ENCODE measurements around the gene FKBP15. TPM values are rescaled to one million over a fixed set of nuclear protein-coding genes. Genes with fewer than 3 reads are reported as not detected.

The FKBP15 gene
- total and polyA plus RNA-seq, 12 donors, result 14.1 to 38.1 (median 28.3) TPM

- DNase-seq, result no peak
- 79 to 92% (median 91%) methylated on average over 3 of the region's 3 CpGs for WGBS, 4 donors
- intact Hi-C loops (cut with DNase I), result no loop called here
- no peak overlapping the region for H3K27ac ChIP-seq
- TF ChIP-seq POLR2A (IDR thresholded peaks at IDR 0.05) (no peak), CTCF (IDR thresholded peaks at IDR 0.05) (no peak)
- peaks cover 0 to 91% of the 10 kb centered on the region in 2 donors for H3K36me3 ChIP-seq (replicated peaks in 1 of 2)
- no peak overlapping the region for H3K4me3 ChIP-seq
- H3K9me3 ChIP-seq (replicated peaks in 1 of 3), result no peaks in the 10 kb centered on the region
- H3K27me3 ChIP-seq, result no peaks in the 10 kb centered on the region
- no peaks in the 10 kb centered on the region for H3K4me1 ChIP-seq (replicated peaks in 1 of 2)
Observed at GRCh38 chr9:113173341-113173740, 47.7 kb downstream of the FKBP15 start.

- TF ChIP-seq POLR2A (IDR thresholded peaks at IDR 0.05) (no peak), CTCF (IDR thresholded peaks at IDR 0.05) (no peak)
- H3K4me1 ChIP-seq (replicated peaks in 1 of 2), result peaks cover 0 to 12% of the 10 kb centered on the region in 2 donors
- 96 to 100% (median 100%) methylated on average over 5 of the region's 5 CpGs for WGBS, 4 donors
- intact Hi-C loops (cut with DNase I), result no loop called here
- no peaks in the 10 kb centered on the region for H3K9me3 ChIP-seq (replicated peaks in 1 of 3)
- no peaks in the 10 kb centered on the region for H3K27me3 ChIP-seq
- H3K27ac ChIP-seq, result no peak overlapping the region
- no peak for DNase-seq
- H3K36me3 ChIP-seq (replicated peaks in 1 of 2), result peaks cover 0 to 98% of the 10 kb centered on the region in 2 donors
- H3K4me3 ChIP-seq, result no peak overlapping the region
Observed at GRCh38 chr9:113168809-113169208, 52.3 kb downstream of the FKBP15 start.

GRCh38 chr9:113166039-113166438, 55.0 kb downstream of the FKBP15 start:
- H3K4me3 ChIP-seq, result no peak overlapping the region
- 94 to 96% (median 94%) methylated on average over 3 to 4 of the region's 4 CpGs for WGBS, 4 donors
- intact Hi-C loops (cut with DNase I), result no loop called here
- no peaks in the 10 kb centered on the region for H3K9me3 ChIP-seq (replicated peaks in 1 of 3)
- H3K4me1 ChIP-seq (replicated peaks in 1 of 2), result peaks cover 0 to 12% of the 10 kb centered on the region in 2 donors
- H3K27ac ChIP-seq, result no peak overlapping the region
- no peak for TF ChIP-seq CTCF (IDR thresholded peaks at IDR 0.05)
- no peak for TF ChIP-seq POLR2A (IDR thresholded peaks at IDR 0.05)
- H3K27me3 ChIP-seq, result no peaks in the 10 kb centered on the region
- peaks cover 0 to 96% of the 10 kb centered on the region in 2 donors for H3K36me3 ChIP-seq (replicated peaks in 1 of 2)
- no peak for DNase-seq

GRCh38 chr9:113164536-113165300, 56.4 kb downstream of the FKBP15 start:
- Histone ChIP-seq H3K4me1 (replicated peaks in 1 of 2) (peaks cover 0 to 12% of the 10 kb centered on the region in 2 donors), H3K36me3 (replicated peaks in 1 of 2) (peaks cover 0 to 91% of the 10 kb centered on the region in 2 donors), H3K4me3 (no peak overlapping the region), H3K9me3 (replicated peaks in 1 of 3) (no peaks in the 10 kb centered on the region), H3K27ac (peak overlapping the region in 2 of 5 donors; percentile 7 to 31), H3K27me3 (no peaks in the 10 kb centered on the region)
- peak in 6 of 7 donors; percentile 58 to 83 (median 74) for DNase-seq
- intact Hi-C loops (cut with DNase I), result no loop called here
- TF ChIP-seq POLR2A (IDR thresholded peaks at IDR 0.05), result no peak
- TF ChIP-seq CTCF (IDR thresholded peaks at IDR 0.05), result no peak
- 67 to 82% (median 71%) methylated on average over 4 of the region's 4 CpGs for WGBS, 4 donors

All from adrenal gland (tissue), 12 donors.